GM23338 (cell line): ENCODE measurements around the gene TSKS. TPM values are rescaled to one million over a fixed set of nuclear protein-coding genes. Genes with fewer than 3 reads are reported as not detected.
A peak's percentile ranks its signal among the peaks of the same experiment; 100 is the strongest.

Experiments used
- ATAC-seq: fragments of 200-7000 bp; cut with Tn5 transposase; 3 replicates; pipeline ENCODE4 v1.9.1; 2020
- DNase-seq: peaks from one replicate; pipeline ENCODE4 v3.0.0-alpha.2; 2015; ENCODE audit warnings: low spot score
- H2AFZ ChIP-seq: fragments of 200-600 bp; sonication (generic); 2 replicates; pipeline ENCODE4 v1.8.0; 2016; ENCODE audit warnings: antibody characterized with exemption, mild to moderate bottlenecking, moderate library complexity
- H3F3A ChIP-seq: fragments of 200-600 bp; sonication (generic); replicated peaks from 2 replicates; pipeline ENCODE4 v1.8.0; 2017; ENCODE audit warnings: antibody characterized with exemption, mixed run types, low read depth
- H3K27ac ChIP-seq: fragments of 200-600 bp; sonication (generic); 2 replicates; pipeline ENCODE4 v1.6.1; 2016; ENCODE audit warnings: low read depth
- H3K27me3 ChIP-seq: fragments of 200-600 bp; sonication (generic); 2 replicates; pipeline ENCODE4 v1.8.0; 2016; ENCODE audit warnings: mild to moderate bottlenecking, mixed run types, moderate library complexity; ENCODE audit not compliant: insufficient read depth
- H3K36me3 ChIP-seq: fragments of 200-600 bp; sonication (generic); 2 replicates; pipeline ENCODE4 v1.8.0; 2016; ENCODE audit warnings: mild to moderate bottlenecking; ENCODE audit not compliant: insufficient read depth
- H3K4me1 ChIP-seq: fragments of 200-600 bp; sonication (generic); 2 replicates; pipeline ENCODE4 v1.8.0; 2016; ENCODE audit warnings: mild to moderate bottlenecking, moderate library complexity; ENCODE audit not compliant: insufficient read depth
- H3K4me2 ChIP-seq: fragments of 200-600 bp; sonication (generic); 2 replicates; pipeline ENCODE4 v1.7.1; 2017; ENCODE audit warnings: mixed run types
- H3K4me3 ChIP-seq: fragments of 200-600 bp; sonication (generic); 2 replicates; pipeline ENCODE4 v1.6.1; 2016; ENCODE audit warnings: mixed run types
- H3K79me2 ChIP-seq: fragments of 200-600 bp; sonication (generic); replicated peaks from 2 replicates; pipeline ENCODE4 v1.8.0; 2017; ENCODE audit warnings: mild to moderate bottlenecking; ENCODE audit not compliant: insufficient read depth
- H3K9me2 ChIP-seq: fragments of 200-600 bp; sonication (generic); 2 replicates; pipeline ENCODE4 v1.8.0; 2017; ENCODE audit not compliant: insufficient read depth
- H4K20me1 ChIP-seq: fragments of 200-600 bp; sonication (generic); replicated peaks from 2 replicates; pipeline ENCODE4 v1.8.0; 2017; ENCODE audit warnings: mild to moderate bottlenecking; ENCODE audit not compliant: insufficient read depth
- H3K27ac Mint-ChIP-seq: 2 replicates; pipeline ENCODE4 v1.8.0; 2020; ENCODE audit warnings: inconsistent platforms, mild to moderate bottlenecking, moderate library complexity, mixed read lengths
- H3K27me3 Mint-ChIP-seq: 3 replicates; pipeline ENCODE4 v1.8.0; 2022; ENCODE audit warnings: low read depth, mild to moderate bottlenecking, moderate library complexity, mixed read lengths, inconsistent platforms; ENCODE audit not compliant: insufficient read depth, poor library complexity
- H3K36me3 Mint-ChIP-seq: 3 replicates; pipeline ENCODE4 v1.8.0; 2021; ENCODE audit warnings: low read depth, mild to moderate bottlenecking, inconsistent platforms, moderate library complexity, mixed read lengths
- H3K4me1 Mint-ChIP-seq: 3 replicates; pipeline ENCODE4 v1.8.0; 2020; ENCODE audit warnings: mild to moderate bottlenecking, inconsistent platforms, mixed read lengths
- H3K4me3 Mint-ChIP-seq: 3 replicates; pipeline ENCODE4 v1.8.0; 2021; ENCODE audit warnings: moderate library complexity, mild to moderate bottlenecking, inconsistent platforms, mixed read lengths
- H3K9me3 Mint-ChIP-seq: 3 replicates; pipeline ENCODE4 v1.8.0; 2020; ENCODE audit warnings: moderate library complexity, mild to moderate bottlenecking, inconsistent platforms, mixed read lengths
- CREB1 ChIP-seq: fragments of 250-450 bp; sonication (Bioruptor Pico); IDR thresholded peaks from 2 replicates; pipeline ENCODE4 v1.5.0; 2020; ENCODE audit warnings: low read depth, mild to moderate bottlenecking, moderate library complexity
- CTCF ChIP-seq, 2 experiments: fragments of 200-600 bp in 1 of 2; sonication (generic) in 1 of 2; conservative IDR thresholded peaks; 2 replicates each; pipeline versions ENCODE4 v1.5.1 to v1.6.1; 2016 to 2017; ENCODE audit warnings: antibody characterized with exemption in 2 of 2, low read depth in 2 of 2, mild to moderate bottlenecking in 2 of 2, moderate library complexity in 1 of 2
- ETS1 ChIP-seq: IDR thresholded peaks from 2 replicates; pipeline ENCODE4 v1.6.1; 2016; ENCODE audit warnings: antibody characterized with exemption
- EZH2 ChIP-seq: fragments of 200-600 bp; sonication (generic); IDR thresholded peaks from one replicate; pipeline ENCODE4 v1.8.0; 2017; ENCODE audit warnings: antibody characterized with exemption, mild to moderate bottlenecking, low read depth; ENCODE audit not compliant: unreplicated experiment
- EZH2phosphoT487 ChIP-seq: fragments of 200-600 bp; sonication (generic); IDR thresholded peaks from one replicate; pipeline ENCODE4 v1.8.1; 2018; ENCODE audit warnings: antibody characterized with exemption; ENCODE audit not compliant: unreplicated experiment
- NANOG ChIP-seq: IDR thresholded peaks from 2 replicates; pipeline ENCODE4 v1.6.1; 2016; ENCODE audit warnings: antibody characterized with exemption, borderline replicate concordance
- POLR2AphosphoS5 ChIP-seq: IDR thresholded peaks from 2 replicates; pipeline ENCODE4 v1.6.1; 2016; ENCODE audit warnings: antibody characterized with exemption, low read depth
- REST ChIP-seq: IDR thresholded peaks from one replicate; pipeline ENCODE4 v1.6.1; 2018; ENCODE audit warnings: antibody characterized with exemption; ENCODE audit not compliant: unreplicated experiment
- STAT1 ChIP-seq: IDR thresholded peaks from one replicate; pipeline ENCODE4 v1.6.1; 2016; ENCODE audit warnings: antibody characterized with exemption; ENCODE audit not compliant: unreplicated experiment
- ZNF114 ChIP-seq: fragments of 250-450 bp; sonication (Bioruptor Pico); IDR thresholded peaks from 2 replicates; pipeline ENCODE4 v1.5.0; 2020; ENCODE audit warnings: mild to moderate bottlenecking, moderate library complexity
- ZNF331 ChIP-seq: fragments of 250-450 bp; sonication (Bioruptor Pico); IDR thresholded peaks from 2 replicates; pipeline ENCODE4 v1.5.0; 2020; ENCODE audit warnings: low read depth, mild to moderate bottlenecking, moderate library complexity
- polyA plus RNA-seq: library from polyadenylated mRNA; unstranded; fragments of >200 nt; fragmentation: Nextera tagmentation; extraction: Ambion mirVana; gene quantifications from 2 replicates; pipeline ENCODE4 v1.2.1, GENCODE V29; 2016
- total RNA-seq: library from RNA; depleted of rRNA; stranded (reverse); fragments of >200 nt; shearing (Covaris generic); gene quantifications from 2 replicates; pipeline ENCODE4 v1.2.3, GENCODE V29; 2014

The TSKS gene
- total and polyA plus RNA-seq, 2 experiments from 2014 or later = 0.99 TPM; not detected in 1

GRCh38 chr19:49801966-49802661, 39.0 kb upstream of the TSKS start:
- H3K27ac ChIP-seq = 0 out of 2 replicates have a peak overlapping the region, but pooled peaks have one; percentile 69
- H3K4me3 ChIP-seq = peak overlapping the region; percentile 39
- 0 out of 4 replicates have a peak, but pooled peaks of 1 of the 2 experiments have one; percentile 9 for TF ChIP-seq CTCF (conservative IDR thresholded peaks at IDR 0.05; ENCODE audit: low read depth in 2 of 2)
- TF ChIP-seq CREB1 (CRISPR knock-in tag) = no peak
- TF ChIP-seq NANOG = no peak
- no peak for TF ChIP-seq ZNF114 (CRISPR knock-in tag)
- TF ChIP-seq ZNF331 (CRISPR knock-in tag) = no peak
- no peak for TF ChIP-seq ETS1
- TF ChIP-seq EZH2 = no peak
- no peak for TF ChIP-seq STAT1
- no peak for TF ChIP-seq EZH2phosphoT487
- peak; percentile 30; the same call in 1 of the 2 replicates for TF ChIP-seq POLR2AphosphoS5
- Mint-ChIP-seq H3K36me3 (peaks cover 57% of the 10 kb centered on the region), H3K4me3 (peak overlapping the region; percentile 66), H3K4me1 (peaks cover 23% of the 10 kb centered on the region), H3K9me3 (no peaks in the 10 kb centered on the region), H3K27me3 (peaks cover 13% of the 10 kb centered on the region), H3K27ac (peak overlapping the region; percentile 90)
- no peaks in the 10 kb centered on the region for H3K27me3 ChIP-seq
- H2AFZ ChIP-seq = no peak overlapping the region
- no peaks in the 10 kb centered on the region for H3K36me3 ChIP-seq
- no peaks in the 10 kb centered on the region for H3K9me2 ChIP-seq
- no peaks in the 10 kb centered on the region for H3K79me2 ChIP-seq
- ATAC-seq = peak; percentile 84
- H4K20me1 ChIP-seq = no peaks in the 10 kb centered on the region; the same call in 1 of the 2 replicates
- peaks cover 22% of the 10 kb centered on the region for H3F3A ChIP-seq
- H3K4me1 ChIP-seq = peaks cover 16% of the 10 kb centered on the region; the same call in 1 of the 2 replicates
- DNase-seq = peak; percentile 93
- H3K4me2 ChIP-seq = peak overlapping the region; percentile 50

- Histone ChIP-seq H3F3A (peaks cover 22% of the 10 kb centered on the region), H3K27ac (no peak overlapping the region), H3K9me2 (no peaks in the 10 kb centered on the region), H3K36me3 (no peaks in the 10 kb centered on the region), H3K4me2 (peak overlapping the region; percentile 50), H2AFZ (no peak overlapping the region), H3K27me3 (no peaks in the 10 kb centered on the region), H3K4me3 (peak overlapping the region; percentile 39; the same call in 1 of the 2 replicates), H3K4me1 (peaks cover 16% of the 10 kb centered on the region; the same call in 1 of the 2 replicates), H3K79me2 (no peaks in the 10 kb centered on the region), H4K20me1 (no peaks in the 10 kb centered on the region; the same call in 1 of the 2 replicates)
- no peaks in the 10 kb centered on the region for H3K9me3 Mint-ChIP-seq
- peak overlapping the region; percentile 29; the same call in 1 of the 3 replicates for H3K4me3 Mint-ChIP-seq
- H3K36me3 Mint-ChIP-seq = peaks cover 61% of the 10 kb centered on the region
- H3K27ac Mint-ChIP-seq = no peak overlapping the region
- peaks cover 23% of the 10 kb centered on the region for H3K4me1 Mint-ChIP-seq
- DNase-seq (no peak), ATAC-seq (no peak)
- peaks cover 13% of the 10 kb centered on the region for H3K27me3 Mint-ChIP-seq
- TF ChIP-seq EZH2 (no peak), STAT1 (no peak), POLR2AphosphoS5 (no peak), ZNF331 (CRISPR knock-in tag) (no peak), EZH2phosphoT487 (no peak), NANOG (no peak), ETS1 (no peak), REST (no peak), CTCF (conservative IDR thresholded peaks at IDR 0.05; ENCODE audit: low read depth in 2 of 2) (no peak)
These were observed 38.3 kb upstream of the TSKS start for GRCh38 chr19:49801401-49801888.
